Fibroblast of gingiva (primary cell): ENCODE data around the gene PLEKHM2.
A peak's percentile ranks its signal among the peaks of the same experiment; 100 is the strongest.

Experiments
- DNase-seq: peaks from one replicate; pipeline ENCODE4 v3.0.0-alpha.2; 2011; ENCODE audit warnings: low read depth

Gene PLEKHM2

DNA sequence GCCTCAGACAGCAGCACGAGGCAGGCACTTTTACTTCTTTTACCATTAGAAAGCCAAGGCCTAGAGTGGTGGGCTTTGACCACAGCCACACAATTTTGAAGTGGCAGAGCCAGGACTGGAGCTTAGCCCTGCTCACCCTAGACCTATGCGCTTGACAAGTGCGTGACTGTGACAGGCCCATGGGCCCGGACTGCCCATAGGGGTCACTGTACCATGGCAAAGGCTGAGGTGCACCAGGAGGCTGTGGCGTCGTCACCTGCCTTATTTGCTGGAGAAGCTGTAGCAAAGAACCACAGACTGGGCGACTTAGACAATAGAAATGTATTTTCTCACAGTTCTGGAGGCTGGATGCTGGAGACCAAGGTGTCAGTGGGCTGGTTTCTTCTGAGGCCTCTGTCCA, 55.6 kb downstream of the PLEKHM2 start:
- DNase-seq = no peak

DNA sequence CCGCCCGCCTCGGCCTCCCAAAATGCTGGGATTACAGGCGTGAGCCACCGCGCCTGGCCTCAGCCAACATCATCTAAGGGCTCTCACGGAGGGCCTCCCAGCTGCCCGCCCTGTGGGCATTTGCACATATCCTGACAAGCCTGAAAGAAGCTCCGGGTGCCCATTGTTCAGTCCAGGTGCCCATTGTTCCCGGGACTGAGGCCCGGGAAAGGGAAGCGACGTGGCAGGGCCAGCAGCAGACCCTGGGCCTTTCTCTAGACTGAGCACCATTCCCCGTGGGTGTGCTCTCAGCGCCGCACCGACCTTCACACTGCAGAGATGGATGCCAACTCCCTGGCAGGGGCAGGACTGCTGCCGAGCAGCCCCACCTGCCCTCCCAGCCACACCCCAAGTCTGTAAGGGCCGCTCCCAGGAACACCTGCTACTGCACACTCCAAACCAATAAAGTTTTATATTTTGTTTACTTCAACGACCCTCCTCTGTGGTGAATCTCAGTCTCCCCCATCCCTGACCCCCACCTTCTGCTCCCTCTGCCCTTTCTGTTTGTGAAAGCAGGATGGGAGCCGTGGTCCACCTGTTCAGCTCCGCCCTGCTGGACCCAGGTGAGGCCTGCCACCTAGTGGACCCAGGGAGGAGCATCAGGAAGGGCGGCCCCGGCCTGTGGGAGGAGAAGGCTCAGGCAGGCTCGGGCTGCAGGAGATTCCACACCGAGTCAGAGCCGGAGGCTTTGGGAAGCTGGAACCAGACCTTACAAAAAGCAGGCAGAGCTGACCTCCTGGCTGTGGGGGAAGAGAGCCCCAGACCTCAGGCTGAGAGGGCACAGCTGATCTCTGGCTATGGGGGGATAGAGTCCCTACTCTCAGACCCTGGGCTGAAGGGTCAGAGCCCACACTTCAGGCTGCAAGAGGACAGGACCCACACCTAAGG, 57.1 kb downstream of the PLEKHM2 start:
- DNase-seq = peak; percentile 26

DNA sequence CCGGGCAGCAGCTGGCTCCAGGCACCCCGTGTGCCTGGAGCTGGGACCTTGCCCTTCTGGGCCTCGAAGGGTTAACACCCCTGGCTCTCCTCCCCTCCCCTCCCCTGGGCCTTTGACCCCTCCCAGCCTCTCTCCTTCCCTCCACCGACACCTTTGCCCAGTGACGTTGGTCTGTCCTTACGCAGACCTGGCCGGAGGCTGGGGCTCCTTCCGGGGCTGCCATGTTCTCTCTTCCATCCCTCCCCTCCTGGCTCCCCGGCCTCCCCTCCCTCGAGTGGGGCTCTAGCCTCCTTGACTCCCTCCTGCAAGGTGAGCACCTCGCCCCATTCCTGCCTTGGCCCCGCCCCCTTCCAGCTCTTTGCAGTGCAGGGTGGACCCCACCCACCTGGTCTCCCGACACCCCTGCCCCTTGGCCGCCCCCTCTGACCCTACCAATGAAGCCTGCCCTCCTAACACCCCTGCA, 58.2 kb downstream of the PLEKHM2 start, which contains the start of gene TMEM82:
Gene TMEM82, plus strand, starts transcription at position 161 of the 463 bp plus-strand sequence. Its CDS starts 61 bp downstream, at position 222.
- DNase-seq = no peak

DNA sequence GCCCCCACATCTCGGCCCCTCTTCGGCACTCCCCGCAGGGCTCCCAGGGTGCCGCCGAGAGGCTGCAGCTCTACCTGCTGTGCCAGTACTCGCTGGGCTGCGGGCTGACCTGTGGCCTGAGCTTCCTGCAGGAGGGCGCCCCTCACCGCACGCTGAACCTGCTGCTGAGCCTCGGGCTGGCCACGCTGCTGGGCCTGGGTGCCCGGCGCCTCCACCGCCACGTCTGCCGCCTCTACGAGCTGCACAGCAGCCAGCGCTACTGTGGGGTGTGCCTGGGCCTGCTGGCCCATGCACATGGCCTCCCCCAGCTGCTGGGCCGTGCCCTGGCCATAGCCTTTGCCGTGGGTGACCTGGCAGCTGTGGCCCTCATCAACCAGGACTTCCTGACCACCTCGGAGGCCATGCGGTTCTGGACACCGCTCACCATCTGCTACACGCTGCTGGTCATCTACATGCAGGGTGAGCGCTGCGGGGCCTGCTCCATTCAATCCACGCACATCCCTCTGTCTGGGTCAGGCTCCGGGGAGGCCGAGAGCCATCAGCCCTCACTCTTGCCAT, 60.1 kb downstream of the PLEKHM2 start:
- no peak for DNase-seq

DNA sequence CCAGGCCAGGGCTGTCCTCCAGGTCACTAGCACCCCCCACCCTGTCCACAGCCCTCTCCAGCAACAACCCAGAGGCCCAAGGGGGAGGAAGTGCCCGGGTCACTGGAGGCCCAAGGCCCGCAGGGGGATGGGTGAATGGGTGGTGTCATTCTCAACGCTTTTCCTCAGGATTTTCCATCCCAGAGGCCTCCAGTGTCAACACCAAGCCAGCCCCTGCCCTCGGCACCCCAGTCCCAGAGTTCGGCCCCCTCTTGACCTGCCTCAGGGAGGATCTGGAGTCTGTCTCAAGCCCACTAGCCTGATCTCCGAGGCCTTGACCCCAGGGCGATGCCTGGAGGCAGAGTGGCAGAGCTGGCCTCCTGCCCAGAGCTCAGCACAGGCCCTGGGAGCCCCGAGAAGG, 63.3 kb downstream of the PLEKHM2 start:
- DNase-seq = no peak

DNA sequence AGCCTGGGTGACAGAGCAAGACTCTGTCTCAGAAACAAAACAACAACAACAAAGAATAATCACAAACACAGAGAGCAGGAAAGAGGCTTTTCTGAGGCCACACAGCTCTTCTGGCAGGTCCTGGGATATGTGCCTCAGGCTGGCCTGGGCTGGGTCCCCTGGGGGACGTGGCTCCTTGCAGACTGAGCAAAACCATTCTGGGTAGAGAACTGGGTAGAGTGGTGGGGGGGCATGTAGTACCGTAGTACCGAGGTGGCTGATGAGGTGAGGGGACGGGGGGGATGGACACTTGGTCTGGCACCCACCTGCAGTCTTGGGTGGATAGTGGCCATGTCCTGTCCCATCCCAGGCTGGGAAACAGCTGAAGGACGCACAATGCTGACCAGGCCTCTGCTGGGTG, 64.1 kb downstream of the PLEKHM2 start:
- no peak for DNase-seq

DNA sequence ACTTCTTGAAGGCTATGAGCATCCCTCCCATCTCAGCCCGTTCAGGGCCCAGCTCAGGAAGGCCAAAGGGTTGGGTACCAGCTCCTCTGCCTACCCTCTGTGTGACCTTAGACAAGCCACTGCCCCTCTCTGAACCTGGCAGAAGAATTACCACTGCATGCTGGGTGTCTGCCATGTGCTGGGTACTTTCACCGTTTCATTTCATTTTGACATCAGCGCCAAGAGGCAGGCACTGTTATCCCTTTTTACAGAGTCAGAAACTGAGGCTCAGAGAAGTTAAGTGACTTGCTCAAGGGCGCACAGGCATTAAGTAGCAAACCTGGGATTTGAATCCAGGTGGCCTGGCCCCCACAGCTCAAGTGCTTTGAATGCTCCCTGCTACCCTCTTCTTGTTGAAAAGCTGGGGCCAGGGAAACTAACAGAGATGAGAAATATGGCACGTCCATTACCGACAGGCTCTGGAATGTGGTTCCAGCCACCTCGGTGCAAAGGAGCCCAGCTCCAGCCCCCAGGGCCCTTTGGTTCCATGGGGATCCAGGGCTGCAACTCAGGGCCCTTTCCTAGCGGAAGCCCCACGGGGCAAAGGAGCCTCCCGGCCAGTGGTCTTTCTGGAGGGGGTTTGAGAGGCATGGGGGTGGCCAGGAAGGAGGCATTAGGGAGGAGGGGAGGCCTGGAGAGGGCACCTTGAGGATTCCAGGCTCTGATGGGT, 64.7 kb downstream of the PLEKHM2 start:
- DNase-seq = no peak

DNA sequence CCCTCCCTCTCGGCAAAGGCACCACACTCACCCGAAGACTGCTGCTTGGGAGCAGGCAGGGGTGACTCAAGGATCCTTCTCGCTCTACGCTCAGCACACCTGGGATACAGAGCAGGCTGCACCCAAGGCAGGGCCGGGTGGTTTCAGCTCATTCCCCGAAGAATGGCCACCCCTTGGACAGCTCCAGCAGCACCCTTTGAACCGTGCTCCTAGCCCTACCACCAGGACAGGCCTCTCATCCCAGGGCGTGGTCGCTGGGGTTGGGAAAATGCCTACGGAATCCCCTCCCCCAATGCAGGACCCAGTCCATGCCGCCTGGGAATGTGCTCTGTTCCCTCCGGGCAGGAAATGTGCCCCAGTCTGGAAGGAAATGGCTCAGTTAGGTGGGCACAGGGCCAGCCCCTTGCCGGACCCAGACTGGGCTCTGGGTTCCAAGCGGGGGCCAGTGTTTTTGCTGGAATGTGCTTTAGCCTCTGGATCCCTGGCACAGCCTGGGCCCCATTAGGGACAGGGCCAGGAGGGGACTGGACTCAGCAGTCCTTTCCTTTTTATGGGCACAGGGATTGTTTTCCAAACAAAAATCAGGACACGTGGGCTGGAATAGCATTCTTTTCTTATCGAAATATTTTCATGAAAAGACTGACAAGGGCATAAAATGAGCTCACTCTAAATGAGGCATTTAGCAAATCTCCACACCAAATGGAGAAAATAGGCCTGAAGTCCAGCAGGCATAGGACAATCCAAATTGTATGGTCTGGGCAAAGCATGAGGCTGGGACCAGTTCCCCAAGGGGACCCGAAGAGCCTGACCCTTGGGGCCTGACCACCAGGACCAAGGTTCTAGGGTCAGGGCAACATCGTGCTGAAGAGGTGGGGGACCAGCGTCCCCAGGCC, 65.5 kb downstream of the PLEKHM2 start:
- no peak for DNase-seq

DNA sequence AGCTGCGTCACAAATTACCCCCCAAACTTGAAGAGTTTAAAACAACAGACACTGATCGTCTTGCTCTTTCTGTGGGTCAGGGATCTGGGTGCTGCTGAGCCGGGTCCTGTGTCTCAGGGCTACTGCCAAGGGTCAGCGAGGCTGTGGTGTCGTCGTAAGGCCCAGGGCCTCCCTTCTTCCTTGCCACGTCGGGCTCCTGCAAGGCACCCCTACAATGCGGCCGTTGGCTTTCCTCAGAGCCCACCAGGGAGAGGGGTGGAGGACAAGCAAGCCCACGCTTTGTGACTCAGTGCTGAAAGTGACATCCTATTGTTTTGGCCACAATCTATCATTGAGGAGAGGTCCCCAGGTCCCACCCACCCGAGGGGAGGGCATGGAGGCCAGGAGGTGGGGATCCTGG, 66.8 kb downstream of the PLEKHM2 start:
- no peak for DNase-seq

DNA sequence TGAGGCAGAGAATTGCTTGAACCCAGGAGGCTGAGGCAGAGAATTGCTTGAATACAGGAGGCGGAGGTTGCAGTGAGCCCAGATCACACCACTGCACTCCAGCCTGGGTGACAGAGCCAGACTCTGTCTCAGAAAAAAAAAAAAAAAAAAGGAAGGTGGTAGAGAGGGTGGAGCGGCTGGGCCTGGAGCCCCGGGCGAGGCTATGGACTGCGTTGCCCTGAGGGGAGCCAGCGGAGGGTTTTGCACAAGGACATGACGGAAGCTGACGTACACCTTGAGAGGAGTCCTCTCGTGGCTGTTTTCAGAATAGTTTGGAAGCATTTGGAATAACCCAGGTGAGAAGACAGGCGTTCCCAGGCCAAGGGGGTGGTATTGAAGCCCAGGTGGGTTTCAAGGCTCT, 67.6 kb downstream of the PLEKHM2 start:
- DNase-seq = no peak

DNA sequence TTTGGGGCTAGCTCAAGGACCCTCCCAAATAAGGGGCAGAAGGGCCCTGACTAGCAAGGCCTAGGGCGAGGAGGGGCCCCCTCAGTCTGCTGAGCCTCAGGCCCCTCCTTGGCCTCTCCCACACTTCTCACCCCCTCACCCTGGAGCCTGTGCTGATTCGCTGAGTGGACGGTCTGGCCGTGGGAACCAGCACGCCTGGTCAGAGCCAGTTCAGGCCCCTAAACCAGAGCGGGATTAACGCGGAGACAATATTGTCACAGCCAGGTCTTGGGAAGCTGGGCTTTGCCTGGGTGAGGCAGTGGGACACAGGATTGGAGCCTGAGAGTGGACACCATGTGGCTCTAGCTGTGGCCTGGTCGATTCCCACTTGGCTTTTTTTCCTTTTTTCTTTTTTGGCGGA, 69.7 kb downstream of the PLEKHM2 start:
- DNase-seq = no peak

DNA sequence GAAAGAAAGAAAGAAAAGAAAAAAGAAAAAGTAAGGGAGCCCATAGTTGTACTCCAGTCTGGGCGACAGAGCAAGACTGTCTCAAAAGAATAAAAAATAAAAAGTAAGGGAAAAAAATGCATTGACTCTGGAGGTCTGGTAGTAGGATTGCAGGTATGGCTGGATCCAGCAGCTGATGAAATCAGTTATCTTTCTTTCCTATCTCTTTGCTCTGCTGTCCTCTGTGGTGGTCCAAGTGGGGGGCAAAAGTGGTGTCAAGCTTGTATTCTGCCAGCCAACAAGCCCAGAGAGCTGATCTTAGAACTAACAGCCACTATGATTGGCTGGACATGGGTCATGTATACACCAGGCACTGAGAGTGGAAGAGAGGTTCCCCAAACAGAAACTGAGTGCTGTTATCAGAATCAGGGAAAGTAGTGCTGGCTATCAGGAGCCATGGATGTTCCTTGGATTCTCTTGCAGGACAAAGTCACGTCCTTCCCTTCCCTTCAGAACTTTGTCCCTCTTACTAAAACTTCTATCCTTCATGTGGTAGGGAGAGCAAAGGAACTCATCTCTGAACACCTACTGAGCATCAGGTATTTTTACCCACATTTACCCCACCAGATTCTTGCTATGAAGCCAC, 71.0 kb downstream of the PLEKHM2 start:
- DNase-seq = no peak

DNA sequence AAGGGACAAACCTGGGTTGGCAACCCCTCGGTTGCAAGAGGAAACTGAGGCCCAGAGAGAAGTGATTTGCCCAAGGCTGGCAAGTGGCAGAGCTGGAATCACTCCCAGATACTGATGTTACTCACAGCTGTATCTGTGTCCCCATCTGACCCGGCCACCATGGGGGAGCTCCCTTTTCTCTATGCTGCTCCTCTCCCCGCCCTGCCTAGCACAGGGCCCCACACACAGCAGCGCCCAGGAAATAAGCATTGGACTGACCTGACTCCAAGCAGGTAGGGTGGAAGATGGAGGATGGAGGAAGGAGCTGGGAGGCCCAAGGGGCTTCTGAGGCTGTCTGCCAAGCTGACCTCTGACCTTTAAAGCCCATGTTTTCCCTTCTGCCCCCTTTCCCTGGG, 71.5 kb downstream of the PLEKHM2 start:
- no peak for DNase-seq

DNA sequence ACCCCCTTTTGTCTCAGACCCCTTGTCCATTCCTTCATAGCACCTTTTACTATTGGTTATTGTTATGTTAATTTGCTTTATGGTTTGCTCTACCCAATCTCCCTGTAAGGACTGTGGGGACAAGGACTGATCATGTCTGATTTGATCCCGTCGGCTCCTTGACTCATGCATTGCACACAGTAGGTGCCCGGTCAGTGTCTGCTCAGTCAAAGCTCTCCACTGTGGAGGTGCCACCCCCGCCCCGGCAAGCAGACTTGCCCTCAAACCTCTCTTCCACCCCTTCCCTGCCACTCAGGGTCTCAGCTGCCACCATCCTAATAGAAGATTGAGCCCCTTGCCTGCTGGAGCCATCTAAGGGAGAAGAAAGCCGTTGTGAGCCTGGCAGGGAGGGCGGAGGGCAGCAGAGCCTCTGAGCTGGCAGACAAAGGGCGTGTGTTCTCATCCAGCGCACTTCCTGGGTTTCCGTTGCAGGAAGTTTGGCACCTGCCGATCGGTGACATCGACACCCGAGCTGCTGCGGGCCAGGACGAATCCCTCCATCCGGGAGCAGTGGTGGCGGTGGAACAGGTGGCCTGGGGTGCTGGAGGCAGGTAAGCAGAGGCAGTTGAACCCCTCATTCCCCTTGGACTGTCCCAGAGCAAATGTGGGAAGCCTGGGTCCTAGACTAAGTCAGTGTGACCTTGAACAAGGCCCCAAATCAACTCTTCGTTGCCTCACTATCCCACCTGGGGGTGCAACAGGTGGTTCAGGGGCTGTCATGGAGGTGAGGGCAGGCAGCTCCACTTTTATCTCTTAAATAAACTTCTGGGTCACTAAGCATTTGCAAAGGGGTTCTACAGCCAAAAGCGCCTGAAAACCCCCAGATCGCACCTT, 72.3 kb downstream of the PLEKHM2 start:
- no peak for DNase-seq

DNA sequence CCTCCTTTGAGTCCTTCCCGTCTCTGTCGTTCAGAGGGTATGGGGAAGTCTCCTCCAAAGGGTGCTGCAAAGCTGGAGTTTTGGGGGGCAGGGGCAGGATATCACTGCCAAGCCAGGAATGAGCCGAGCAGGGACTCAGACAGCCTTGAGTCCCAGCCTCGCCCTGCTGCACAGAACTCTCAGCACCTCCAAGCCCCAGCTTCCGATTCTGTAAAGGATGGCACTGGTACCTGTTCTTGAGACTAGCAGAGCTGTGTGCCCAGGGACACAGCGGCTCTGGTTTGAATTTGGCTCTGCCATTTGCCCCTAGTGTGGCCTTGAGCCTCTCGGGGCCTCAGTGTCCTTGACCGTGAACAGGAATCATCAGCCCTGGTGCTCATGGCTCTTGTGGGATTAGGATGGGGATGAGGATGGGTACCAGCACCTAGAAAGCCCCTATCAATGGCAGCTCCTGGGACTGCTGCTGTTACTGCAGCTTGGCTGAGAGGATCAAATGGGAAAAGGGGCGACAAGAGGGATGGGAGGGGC, 73.0 kb downstream of the PLEKHM2 start:
- DNase-seq = no peak

DNA sequence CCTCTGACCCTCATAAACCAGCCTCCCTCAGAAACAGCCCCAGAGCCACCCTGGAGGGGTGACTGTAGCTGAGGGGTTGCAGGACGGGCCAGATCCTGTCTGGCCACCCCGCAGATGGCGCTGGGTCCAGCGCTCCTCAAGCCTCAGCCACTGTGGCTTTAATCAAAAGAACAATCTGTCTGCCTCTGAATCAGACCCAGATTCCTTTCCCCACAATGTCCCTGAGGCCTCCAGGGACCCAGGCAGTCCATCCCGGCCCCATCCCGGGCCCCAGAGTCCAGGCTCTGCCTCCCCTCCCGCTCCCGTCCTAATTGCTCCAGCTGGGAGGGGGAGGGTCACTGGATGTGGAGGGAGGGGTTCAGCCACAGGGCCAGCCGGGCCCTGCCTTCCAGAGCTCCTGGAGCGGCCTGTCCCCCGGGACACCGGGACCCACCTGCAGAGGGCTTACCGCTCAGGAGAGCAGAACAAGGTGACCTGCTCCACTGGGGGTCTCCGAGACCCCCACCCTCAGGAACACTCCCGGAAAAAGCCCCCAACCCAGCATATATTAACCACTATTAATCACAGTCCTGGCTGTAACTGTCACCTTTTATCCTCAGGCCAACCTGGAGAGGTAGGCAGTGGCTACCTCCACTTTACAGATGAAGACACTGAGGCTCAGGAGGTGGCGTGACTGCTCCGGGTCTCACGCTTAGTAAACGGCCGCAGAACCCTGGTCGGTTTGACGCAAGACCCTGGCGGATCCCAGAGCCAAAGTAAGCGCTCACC, 73.6 kb downstream of the PLEKHM2 start:
- peak; percentile 18 for DNase-seq

DNA sequence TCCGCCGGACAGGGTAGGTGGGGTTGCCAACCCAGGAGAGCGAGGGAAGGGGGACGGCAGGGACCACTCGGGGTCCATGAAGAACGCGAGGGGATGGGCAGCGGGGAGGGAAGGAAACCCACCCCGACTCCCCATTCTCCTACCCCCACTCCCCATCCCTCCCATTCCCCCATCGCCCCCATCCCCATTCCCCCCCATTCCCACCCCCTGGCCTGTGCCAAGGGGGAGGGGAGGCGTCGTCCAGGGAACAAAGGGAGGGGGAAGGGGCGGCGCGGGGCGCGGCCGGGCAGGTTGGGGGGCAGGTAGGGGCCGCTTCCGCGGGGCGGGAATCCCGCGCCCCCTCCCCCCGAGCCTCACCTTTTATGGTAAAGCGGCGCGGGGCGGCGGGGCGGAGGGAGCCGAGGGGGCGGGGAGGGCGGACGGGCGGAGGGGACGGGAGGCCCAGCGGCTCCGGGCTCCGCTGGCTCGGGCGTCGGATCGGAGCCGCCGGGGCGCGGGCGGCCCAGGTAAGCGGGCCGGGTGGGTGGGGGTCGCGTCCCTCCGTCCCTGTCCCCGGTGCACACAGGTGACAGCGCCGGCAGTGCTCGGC, 74.3 kb downstream of the PLEKHM2 start, which contains the start of gene FBLIM1:
Gene FBLIM1, plus strand, starts transcription at position 453 of the 589 bp plus-strand sequence. CDS start 6,189 bp downstream, outside the sequence.
- no peak for DNase-seq

DNA sequence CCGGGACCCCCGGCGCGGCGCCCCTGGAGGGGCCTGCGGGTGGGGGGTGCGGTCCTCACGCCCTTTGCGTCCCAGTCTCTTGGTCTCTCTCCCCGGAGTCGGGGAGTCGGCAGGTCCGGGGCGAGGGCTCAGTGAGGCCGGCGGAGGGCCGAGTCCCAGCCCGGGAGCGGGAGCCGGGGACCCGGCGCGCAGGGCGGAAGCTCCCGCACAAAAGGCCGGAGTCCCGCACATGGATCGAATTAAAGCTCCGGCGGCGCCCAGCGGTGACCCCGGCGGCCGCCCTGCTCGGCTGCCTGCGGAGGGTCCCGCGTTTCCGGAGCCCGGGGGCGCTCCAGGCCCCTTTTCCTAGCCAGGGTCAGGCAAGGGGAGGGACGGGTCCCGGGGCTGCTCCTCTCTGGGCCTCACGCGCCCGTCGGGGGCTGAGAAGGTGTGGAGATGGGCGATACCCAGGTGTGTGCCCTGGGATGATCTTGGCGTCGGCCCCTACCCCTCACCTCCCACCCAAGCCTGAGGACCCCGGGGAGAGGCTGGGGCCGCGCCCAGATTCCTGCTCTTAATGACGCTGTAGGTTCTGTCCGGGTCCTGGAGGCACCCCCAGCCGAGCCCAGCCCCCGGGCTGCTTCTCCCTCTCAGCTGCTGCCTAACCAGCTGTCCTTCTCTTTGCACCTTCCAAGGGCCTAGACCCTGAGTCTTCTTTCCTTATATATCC, 75.0 kb downstream of the PLEKHM2 start:
- DNase-seq = peak; percentile 26
